Ishikawa (cell line): ENCODE measurements around the gene SLC2A4RG.

Experiments
- CEBPB ChIP-seq: IDR thresholded peaks from 2 replicates; pipeline ENCODE4 v1.6.1; 2012
- CREB1 ChIP-seq: IDR thresholded peaks from 2 replicates; pipeline ENCODE4 v1.6.1; 2012; ENCODE audit warnings: low read depth
- EGR1 ChIP-seq: IDR thresholded peaks from 2 replicates; pipeline ENCODE4 v1.6.1; 2012
- EP300 ChIP-seq: IDR thresholded peaks from 2 replicates; pipeline ENCODE4 v1.6.1; 2012; ENCODE audit warnings: borderline replicate concordance
- FOXM1 ChIP-seq: IDR thresholded peaks from 2 replicates; pipeline ENCODE4 v1.6.1; 2012; ENCODE audit warnings: low read depth, borderline replicate concordance
- MAX ChIP-seq: IDR thresholded peaks from 2 replicates; pipeline ENCODE4 v1.6.1; 2012
- NFIC ChIP-seq: IDR thresholded peaks from 2 replicates; pipeline ENCODE4 v1.6.1; 2012
- RAD21 ChIP-seq: IDR thresholded peaks from 2 replicates; pipeline ENCODE4 v1.6.1; 2012; ENCODE audit warnings: low read depth
- REST ChIP-seq: IDR thresholded peaks from 2 replicates; pipeline ENCODE4 v1.6.1; 2012; ENCODE audit warnings: low read depth, mild to moderate bottlenecking
- TAF1 ChIP-seq: IDR thresholded peaks from 2 replicates; pipeline ENCODE4 v1.6.1; 2012; ENCODE audit warnings: low read depth, mild to moderate bottlenecking
- TCF12 ChIP-seq: IDR thresholded peaks from 2 replicates; pipeline ENCODE4 v1.6.1; 2012; ENCODE audit warnings: low read depth
- TEAD4 ChIP-seq: IDR thresholded peaks from 2 replicates; pipeline ENCODE4 v1.6.1; 2012
- USF1 ChIP-seq: IDR thresholded peaks from 2 replicates; pipeline ENCODE4 v1.6.1; 2012
- YY1 ChIP-seq: IDR thresholded peaks from 2 replicates; pipeline ENCODE4 v1.6.1; 2012; ENCODE audit warnings: low read depth
- ZBTB7A ChIP-seq: IDR thresholded peaks from 2 replicates; pipeline ENCODE4 v1.6.1; 2012; ENCODE audit warnings: low read depth

Gene SLC2A4RG

GRCh38 chr20:63744574-63745423, 5.2 kb downstream of the SLC2A4RG start:
- TF ChIP-seq TEAD4 (no peak), YY1 (no peak), CEBPB (no peak), USF1 (no peak), ZBTB7A (no peak)

GRCh38 chr20:63745424-63745805, 5.8 kb downstream of the SLC2A4RG start:
- TF ChIP-seq CREB1 (no peak), FOXM1 (no peak), NFIC (no peak), YY1 (no peak), TAF1 (no peak), ZBTB7A (no peak), CEBPB (no peak), RAD21 (no peak), EP300 (no peak), REST (no peak), USF1 (no peak), TEAD4 (no peak), TCF12 (no peak), MAX (no peak)

DNA sequence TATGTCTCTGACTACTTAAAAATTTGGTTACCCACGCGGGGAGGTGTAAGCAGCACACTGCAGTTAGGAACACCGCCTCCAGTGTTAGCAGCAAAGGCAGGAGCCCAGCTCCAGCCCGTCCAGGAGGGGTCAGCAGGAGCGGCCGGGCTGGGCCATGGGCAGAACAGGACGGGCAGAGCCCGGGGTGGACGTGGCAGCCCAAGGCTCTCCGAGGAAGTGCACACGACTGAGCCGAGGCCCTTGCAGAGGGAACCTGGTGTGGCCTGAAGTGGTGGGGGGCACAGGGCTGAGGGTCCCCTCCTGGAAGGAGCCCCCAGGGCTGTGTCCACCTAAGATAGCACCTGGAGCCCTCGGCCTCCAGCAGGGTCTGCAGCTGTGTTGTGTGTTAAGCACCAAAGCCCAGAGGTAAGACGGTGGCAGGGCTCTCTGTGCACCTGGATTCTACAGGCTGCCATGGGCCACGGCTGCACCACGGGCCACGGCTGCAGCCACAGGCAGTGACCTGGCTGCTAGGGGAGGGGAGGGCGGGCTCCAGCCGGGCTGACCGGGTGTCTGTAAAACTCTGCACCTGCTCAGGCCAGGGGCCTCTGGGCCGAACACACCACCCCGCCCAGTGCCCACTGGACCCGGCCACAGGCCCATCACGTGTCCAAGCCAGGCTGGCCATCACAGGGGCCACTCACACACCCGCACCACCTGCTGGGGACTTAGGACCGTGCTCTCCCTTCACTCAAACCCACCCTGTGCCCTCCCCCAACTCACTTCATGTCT, 6.6 kb downstream of the SLC2A4RG start:
- TF ChIP-seq NFIC (no peak), YY1 (no peak), RAD21 (no peak), USF1 (no peak), CREB1 (no peak), TCF12 (no peak), REST (no peak), CEBPB (no peak), TAF1 (no peak), MAX (no peak), TEAD4 (no peak)

GRCh38 chr20:63746751-63747315, 7.3 kb downstream of the SLC2A4RG start:
- TF ChIP-seq TAF1 (no peak), RAD21 (no peak), CEBPB (no peak), EGR1 (no peak), ZBTB7A (no peak), USF1 (no peak), CREB1 (no peak), FOXM1 (no peak), TCF12 (no peak), MAX (no peak), REST (no peak), YY1 (no peak), EP300 (no peak), NFIC (no peak), TEAD4 (no peak)
